K562 (cell line): ENCODE data around the gene AGPAT3. TPM values are rescaled to one million over a fixed set of nuclear protein-coding genes. Genes with fewer than 3 reads are reported as not detected.

ENCODE experiments used
- ATAC-seq: fragments of 200-7000 bp; cut with Tn5 transposase; 3 replicates; pipeline ENCODE4 v1.9.1; 2020; ENCODE audit warnings: moderate library complexity
- BruUV-seq: library from RNA; stranded (reverse); fragments of 400-500 nt; replicated peaks from 2 replicates; lab custom pipeline; 2021; lab: Mats Ljungman, UMichigan
- CTCF ChIA-PET: fragments of 300-600 bp; formaldehyde crosslinking; extraction: SDS; loops from one replicate; lab custom pipeline; 2021; ENCODE audit warnings: low intra/inter-chr PET ratio; lab: Yijun Ruan, JAX
- POLR2A ChIA-PET: fragments of 300-600, 350-650 bp; sonication (Branson Sonifier 250); formaldehyde crosslinking; extraction: SDS; loops from one replicate; lab custom pipeline; 2021; ENCODE audit warnings: antibody characterized with exemption, inconsistent platforms; lab: Yijun Ruan, JAX
- DNase-seq, 4 experiments: peaks; one replicate each; pipeline versions ENCODE4 v3.0.0 to v3.0.0-alpha.2; 2011 to 2018; ENCODE audit warnings: low spot score in 3 of 4, mixed read lengths in 3 of 4; ENCODE audit errors: extremely low read depth in 1 of 4
- FAIRE-seq: peaks from 2 replicates; lab custom pipeline; 2011; peaks lifted over from hg19 to GRCh38; lab: Jason Lieb, UNC
- H2AFZ ChIP-seq: 2 replicates; pipeline ENCODE4 v1.6.0; 2011; ENCODE audit warnings: low read depth, low read length, control low read depth, inconsistent platforms
- H3K27ac ChIP-seq: fragments of 200-600 bp; 3 replicates; pipeline ENCODE4 v1.8.0; 2011; ENCODE audit warnings: low read depth, mild to moderate bottlenecking, control low read depth, inconsistent platforms, low read length, moderate library complexity, mixed read lengths; ENCODE audit errors: extremely low read depth
- H3K27me3 ChIP-seq, 2 experiments: fragments of 300-600 bp in 1 of 2; 2 replicates in 1 of 2; 3 replicates in 1 of 2; pipeline versions ENCODE4 v1.6.0 to v1.8.0; 2011; ENCODE audit warnings: inconsistent platforms in 2 of 2, low read length in 2 of 2, mild to moderate bottlenecking in 1 of 2, mixed read lengths in 1 of 2, moderate library complexity in 1 of 2; ENCODE audit not compliant: control insufficient read depth in 2 of 2, insufficient read depth in 2 of 2
- H3K36me3 ChIP-seq: fragments of 300-600 bp; 3 replicates; pipeline ENCODE4 v1.8.0; 2011; ENCODE audit warnings: mild to moderate bottlenecking, low read length, inconsistent platforms; ENCODE audit not compliant: control insufficient read depth, insufficient read depth
- H3K4me1 ChIP-seq, 2 experiments: fragments of 200-600 bp in 1 of 2; replicated peaks in 1 of 2; 2 replicates in 1 of 2; 3 replicates in 1 of 2; pipeline versions ENCODE4 v1.5.1 to v1.8.0; 2011; ENCODE audit warnings: inconsistent platforms in 2 of 2, low read length in 2 of 2, mild to moderate bottlenecking in 1 of 2, mixed read lengths in 1 of 2, moderate library complexity in 1 of 2; ENCODE audit not compliant: control insufficient read depth in 2 of 2, insufficient read depth in 2 of 2
- H3K4me2 ChIP-seq: 2 replicates; pipeline ENCODE4 v1.6.1; 2011; ENCODE audit warnings: low read length, control low read depth, inconsistent platforms, mixed read lengths; ENCODE audit not compliant: insufficient read depth
- H3K4me3 ChIP-seq: fragments of 200-600 bp; sonication (generic), shearing (Covaris generic); 2 replicates; pipeline ENCODE4 v1.5.1; 2016; ENCODE audit warnings: control low read depth, inconsistent platforms
- H3K79me2 ChIP-seq: fragments of 200-600 bp; 3 replicates; pipeline ENCODE4 v1.8.0; 2011; ENCODE audit warnings: low read length, inconsistent platforms; ENCODE audit not compliant: control insufficient read depth, insufficient read depth
- H3K9ac ChIP-seq, 2 experiments: 2 replicates each; pipeline versions ENCODE4 v1.6.0 to v1.6.1; 2011; ENCODE audit warnings: low read depth in 2 of 2, low read length in 2 of 2, control low read depth in 1 of 2, inconsistent platforms in 1 of 2, mild to moderate bottlenecking in 1 of 2, mixed read lengths in 1 of 2; ENCODE audit not compliant: insufficient read depth in 1 of 2
- H3K9me1 ChIP-seq: one replicate; pipeline ENCODE4 v1.6.0; 2011; ENCODE audit warnings: inconsistent platforms, mild to moderate bottlenecking, low read length, moderate library complexity; ENCODE audit not compliant: control insufficient read depth, insufficient read depth
- H3K9me3 ChIP-seq: replicated peaks from 2 replicates; pipeline ENCODE4 v1.5.1; 2011; ENCODE audit warnings: low read depth, low read length, inconsistent platforms; ENCODE audit not compliant: control insufficient read depth, insufficient read depth
- H4K20me1 ChIP-seq: replicated peaks from 2 replicates; pipeline ENCODE4 v1.6.1; 2011; ENCODE audit warnings: low read length, inconsistent platforms, mixed read lengths; ENCODE audit not compliant: control insufficient read depth, insufficient read depth
- DNMT1 ChIP-seq: fragments of 450-650 bp; IDR thresholded peaks from 2 replicates; pipeline ENCODE4 v1.6.1; 2016; ENCODE audit warnings: antibody characterized with exemption, mild to moderate bottlenecking
- LARP7 ChIP-seq: fragments of 450-650 bp; IDR thresholded peaks from 2 replicates; pipeline ENCODE4 v1.6.1; 2016
- MITF ChIP-seq: IDR thresholded peaks from 2 replicates; pipeline ENCODE4 v1.6.1; 2014; ENCODE audit warnings: antibody characterized with exemption
- POLR2AphosphoS5 ChIP-seq: IDR thresholded peaks from 2 replicates; pipeline ENCODE4 v1.6.1; 2011; ENCODE audit warnings: mild to moderate bottlenecking, low read depth, low read length, moderate library complexity; ENCODE audit not compliant: control insufficient read depth, insufficient read depth
- PTBP1 ChIP-seq: fragments of 200-400 bp; formaldehyde crosslinking; IDR thresholded peaks from 2 replicates; pipeline ENCODE4 v1.6.1; 2017; ENCODE audit warnings: low read depth, low read length
- THRAP3 ChIP-seq: fragments of 450-650 bp; IDR thresholded peaks from 2 replicates; pipeline ENCODE4 v1.6.1; 2016; ENCODE audit warnings: mild to moderate bottlenecking, inconsistent platforms, borderline replicate concordance
- ZBTB33 ChIP-seq: sonication (generic); formaldehyde crosslinking; IDR thresholded peaks from 2 replicates; pipeline ENCODE4 v1.8.1; 2023; ENCODE audit warnings: mild to moderate bottlenecking, missing genetic modification reagents
- ZEB2 ChIP-seq: fragments of 450-650 bp; IDR thresholded peaks from 2 replicates; pipeline ENCODE4 v1.6.1; 2016
- ZKSCAN8 ChIP-seq: fragments of 200-800 bp; sonication (Bioruptor generic); IDR thresholded peaks from 2 replicates; pipeline ENCODE4 v1.6.1; 2016; ENCODE audit warnings: missing genetic modification characterization, missing compliant biosample characterization
- ZNF24 ChIP-seq: fragments of 450-650 bp; IDR thresholded peaks from 2 replicates; pipeline ENCODE4 v1.6.1; 2016
- WGBS: fragments of 100-300 bp; shearing (Covaris generic); methylation state at CpG from one replicate; pipeline ENCODE4 v1.1.6; 2016; ENCODE audit warnings: low coverage, mixed read lengths; ENCODE audit not compliant: insufficient coverage; ENCODE audit errors: missing lambda C conversion rate; 5-methylcytosine and 5-hydroxymethylcytosine counted together
- in situ Hi-C: fragments of 300-500 bp; cut with MboI; formaldehyde crosslinking; loops from 4 replicates; pipeline ENCODE4 v1.15.0; 2018; ENCODE audit warnings: inconsistent platforms, mixed read lengths
- intact Hi-C: fragments of 100-400 bp; cut with micrococcal nuclease; formaldehyde crosslinking; loops from 2 replicates; pipeline ENCODE4 v1.14.2; 2022
- polyA plus RNA-seq, 8 experiments: library from polyadenylated mRNA; depleted of rRNA in 4 of 8; stranded (reverse) in 5 of 8; unstranded in 3 of 8; fragments of >200 nt; fragmentation: Nextera tagmentation in 2 of 8; fragmentation: Illumina TruSeq in 1 of 8; extraction: Ambion mirVana in 2 of 8; extraction: Trizol in 1 of 8; gene quantifications; 2 replicates each; pipeline versions ENCODE4 v1.2.1 to v1.2.3, GENCODE V29; 2011 to 2014; ENCODE audit warnings: inconsistent platforms in 1 of 8, missing spikeins in 1 of 8
- total RNA-seq, 7 experiments: library from RNA; depleted of rRNA in 6 of 7; stranded (reverse); fragments of >200 nt in 6 of 7; fragmentation: Illumina TruSeq in 2 of 7; extraction: Trizol in 2 of 7; gene quantifications; 2 replicates each; pipeline versions ENCODE4 v1.2.1 to v1.2.3, GENCODE V29; 2011 to 2021; ENCODE audit warnings: low replicate concordance in 1 of 7
- TF ChIP-seq, protein P1 (sequence below), 2 experiments: fragments of 450-650 bp; IDR thresholded peaks; 2 replicates each; pipeline ENCODE4 v1.6.1; 2016

Gene AGPAT3
- total and polyA plus RNA-seq, 9 of the 15 experiments (the other 6 are each of a cell fraction or from before 2014, with no cell fraction given) = 1.5 to 88.4 (median 35.7) TPM

- peak; percentile 74; the same call in 1 of the 2 replicates for TF ChIP-seq ZBTB33 (CRISPR knock-in tag)
- TF ChIP-seq, all 486 proteins: peak for 6
Observed at GRCh38 chr21:44010429-44010828, 145.4 kb downstream of the AGPAT3 start (continued).

- H3K9ac ChIP-seq = peak overlapping the region; percentile 91 to 94; a peak in 3 of 4 replicates
- DNase-seq = no peak
- POLR2A ChIA-PET = interaction anchor here (0.8 to 1.3 kb wide), 2 partner anchors 8 to 16 kb away, joined by 4 to 10 read pairs; no protein-coding TSS in a partner anchor
- no peak for FAIRE-seq
- CTCF ChIA-PET = no interaction called here
- no peaks in the 10 kb centered on the region for H3K9me1 ChIP-seq
- H3K27ac ChIP-seq = peak overlapping the region; percentile 93; the same call in 1 of the 3 replicates
- peaks cover 14% of the 10 kb centered on the region; the same call in 1 of the 2 replicates for H4K20me1 ChIP-seq
- TF ChIP-seq THRAP3 (peak; percentile 77; the same call in 1 of the 2 replicates), POLR2AphosphoS5 (peak; percentile 15; the same call in 1 of the 2 replicates), LARP7 (no peak), PTBP1 (no peak), ZNF24 (no peak), DNMT1 (0 out of 2 replicates have a peak, but pooled peaks have one; percentile 69), ZKSCAN8 (CRISPR knock-in tag) (0 out of 2 replicates have a peak, but pooled peaks have one; percentile 29), MITF (no peak), ZEB2 (0 out of 2 replicates have a peak, but pooled peaks have one; percentile 6)
- TF ChIP-seq, protein P1, sequence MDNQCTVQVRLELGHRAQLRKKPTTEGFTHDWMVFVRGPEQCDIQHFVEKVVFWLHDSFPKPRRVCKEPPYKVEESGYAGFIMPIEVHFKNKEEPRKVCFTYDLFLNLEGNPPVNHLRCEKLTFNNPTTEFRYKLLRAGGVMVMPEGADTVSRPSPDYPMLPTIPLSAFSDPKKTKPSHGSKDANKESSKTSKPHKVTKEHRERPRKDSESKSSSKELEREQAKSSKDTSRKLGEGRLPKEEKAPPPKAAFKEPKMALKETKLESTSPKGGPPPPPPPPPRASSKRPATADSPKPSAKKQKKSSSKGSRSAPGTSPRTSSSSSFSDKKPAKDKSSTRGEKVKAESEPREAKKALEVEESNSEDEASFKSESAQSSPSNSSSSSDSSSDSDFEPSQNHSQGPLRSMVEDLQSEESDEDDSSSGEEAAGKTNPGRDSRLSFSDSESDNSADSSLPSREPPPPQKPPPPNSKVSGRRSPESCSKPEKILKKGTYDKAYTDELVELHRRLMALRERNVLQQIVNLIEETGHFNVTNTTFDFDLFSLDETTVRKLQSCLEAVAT (IDR thresholded peaks at IDR 0.05) = peak in 1 of 2 experiments; percentile 48; a peak in 1 of 4 replicates
- TF ChIP-seq, all 486 proteins: peak for 6
- no peaks in the 10 kb centered on the region for H3K27me3 ChIP-seq
- H3K4me3 ChIP-seq = peak overlapping the region; percentile 77
- in situ Hi-C loops = no loop called here
- H2AFZ ChIP-seq = no peak overlapping the region
- WGBS = 41% methylated on average over 9 of the region's 9 CpGs
- BruUV-seq = TSS peak; percentile 88
- intact Hi-C loops = no loop called here
- H3K4me2 ChIP-seq = peak overlapping the region; percentile 91
- H3K9me3 ChIP-seq = no peaks in the 10 kb centered on the region
- ATAC-seq = no peak
- no peaks in the 10 kb centered on the region; the same call in 2 of the 3 replicates for H3K36me3 ChIP-seq
- peaks cover 56% of the 10 kb centered on the region for H3K79me2 ChIP-seq
- H3K4me1 ChIP-seq = peaks cover 33 to 35% of the 10 kb centered on the region in 2 experiments
Observed at GRCh38 chr21:44011123-44011522, 146.1 kb downstream of the AGPAT3 start.
